Measurements from ENCODE around the gene DNAH9.

GRCh38 chr17:11840831-11841230 is 242.6 kb downstream of the DNAH9 start:
- TF ChIP-seq POLR2A (IDR thresholded peaks at IDR 0.05) (no peak), CTCF (IDR thresholded peaks at IDR 0.05) (no peak)
